H1 (cell line): ENCODE data around the gene NLK. TPM values are rescaled to one million over a fixed set of nuclear protein-coding genes. Genes with fewer than 3 reads are reported as not detected.

Source experiments
- CTCF ChIA-PET: fragments of 300-600 bp; sonication (Branson Sonifier 250); formaldehyde crosslinking; loops from one replicate; lab custom pipeline; 2021; ENCODE audit not compliant: partially characterized antibody; lab: Charles Lee
- POLR2A ChIA-PET: fragments of 300-600 bp; sonication (Branson Sonifier 250); formaldehyde crosslinking; loops from one replicate; lab custom pipeline; 2021; ENCODE audit warnings: inconsistent platforms; ENCODE audit not compliant: partially characterized antibody; lab: Charles Lee
- DNase-seq, 2 experiments: peaks; one replicate each; pipeline versions ENCODE4 v3.0.0 to v3.0.0-alpha.2; 2010 to 2022; ENCODE audit warnings: low spot score in 2 of 2, low read depth in 1 of 2, mixed read lengths in 1 of 2
- FAIRE-seq: peaks from 2 replicates; lab custom pipeline; 2011; peaks lifted over from hg19 to GRCh38; lab: Jason Lieb, UNC
- H2AFZ ChIP-seq: 2 replicates; pipeline ENCODE4 v1.8.1; 2012; ENCODE audit warnings: low read length, inconsistent platforms
- H2AK5ac ChIP-seq: 2 replicates; pipeline ENCODE4 v1.6.1; 2013; ENCODE audit warnings: low read depth, low read length
- H2BK120ac ChIP-seq: replicated peaks from 2 replicates; pipeline ENCODE3; 2013; ENCODE audit warnings: low read depth, low read length, inconsistent platforms
- H2BK12ac ChIP-seq: 2 replicates; pipeline ENCODE4 v1.6.1; 2013; ENCODE audit warnings: low read depth, low read length
- H2BK15ac ChIP-seq: 2 replicates; pipeline ENCODE4 v1.6.1; 2013; ENCODE audit warnings: low read length
- H2BK20ac ChIP-seq: 2 replicates; pipeline ENCODE4 v1.6.1; 2013; ENCODE audit warnings: low read length
- H2BK5ac ChIP-seq: 2 replicates; pipeline ENCODE4 v1.6.1; 2013; ENCODE audit warnings: low read depth, low read length
- H3K14ac ChIP-seq: 2 replicates; pipeline ENCODE4 v1.6.1; 2013; ENCODE audit warnings: inconsistent platforms; ENCODE audit not compliant: insufficient read length
- H3K18ac ChIP-seq: 2 replicates; pipeline ENCODE4 v1.6.1; 2013; ENCODE audit warnings: low read length; ENCODE audit errors: extremely low read depth
- H3K23ac ChIP-seq: 2 replicates; pipeline ENCODE4 v1.6.1; 2013; ENCODE audit warnings: inconsistent platforms; ENCODE audit not compliant: insufficient read length
- H3K23me2 ChIP-seq: 2 replicates; pipeline ENCODE4 v1.6.1; 2013; ENCODE audit warnings: low read depth, low read length
- H3K27ac ChIP-seq: 2 replicates; pipeline ENCODE4 v1.6.1; 2011; ENCODE audit warnings: low read depth, low read length, inconsistent platforms
- H3K27me3 ChIP-seq, 4 experiments: replicated peaks in 1 of 4; 1 replicate in 1 of 4; 2 replicates in 3 of 4; pipeline versions ENCODE4 v1.6.1 to v1.8.1; 2011 to 2013; ENCODE audit warnings: low read length in 3 of 4, mild to moderate bottlenecking in 3 of 4, inconsistent platforms in 2 of 4, mixed read lengths in 2 of 4, moderate library complexity in 1 of 4; ENCODE audit not compliant: control insufficient read depth in 3 of 4, insufficient read depth in 3 of 4; ENCODE audit errors: extremely low read depth in 1 of 4
- H3K36me3 ChIP-seq, 4 experiments: 2 replicates each; pipeline versions ENCODE4 v1.6.1 to v1.8.1; 2011 to 2013; ENCODE audit warnings: mild to moderate bottlenecking in 4 of 4, low read length in 3 of 4, moderate library complexity in 2 of 4, control low read depth in 1 of 4, inconsistent platforms in 1 of 4; ENCODE audit not compliant: insufficient read depth in 4 of 4, control insufficient read depth in 2 of 4
- H3K4ac ChIP-seq: replicated peaks from 2 replicates; pipeline ENCODE3; 2013; ENCODE audit warnings: low read length, low read depth, mixed read lengths, inconsistent platforms; ENCODE audit not compliant: insufficient read length
- H3K4me1 ChIP-seq, 4 experiments: replicated peaks in 1 of 4; 1 replicate in 1 of 4; 2 replicates in 3 of 4; pipeline versions ENCODE4 v1.6.1 to v1.8.1; 2011 to 2013; ENCODE audit warnings: low read length in 3 of 4, inconsistent platforms in 2 of 4, mixed read lengths in 1 of 4; ENCODE audit not compliant: insufficient read depth in 4 of 4, control insufficient read depth in 3 of 4
- H3K4me2 ChIP-seq, 2 experiments: 2 replicates each; pipeline versions ENCODE4 v1.6.1 to v1.8.1; 2011 to 2013; ENCODE audit warnings: low read depth in 2 of 2, low read length in 2 of 2, control low read depth in 1 of 2, inconsistent platforms in 1 of 2, mild to moderate bottlenecking in 1 of 2; ENCODE audit not compliant: insufficient read depth in 1 of 2
- H3K4me3 ChIP-seq, 4 experiments: fragments of 200-600, 300-600 bp in 1 of 4; sonication (generic), shearing (Covaris generic), sonication (Bioruptor Twin) in 1 of 4; 2 replicates each; pipeline versions ENCODE4 v1.5.1 to v1.8.1; 2011 to 2016; ENCODE audit warnings: low read length in 4 of 4, low read depth in 3 of 4, control low read depth in 2 of 4, inconsistent platforms in 2 of 4, mild to moderate bottlenecking in 2 of 4, mixed read lengths in 1 of 4, moderate library complexity in 1 of 4; ENCODE audit not compliant: insufficient read depth in 2 of 4; ENCODE audit errors: extremely low read depth in 1 of 4
- H3K56ac ChIP-seq: replicated peaks from 2 replicates; pipeline ENCODE3; 2013; ENCODE audit warnings: low read depth, mild to moderate bottlenecking, mixed read lengths, low read length, inconsistent platforms; ENCODE audit not compliant: insufficient read length
- H3K79me1 ChIP-seq: 2 replicates; pipeline ENCODE4 v1.6.1; 2013; ENCODE audit warnings: low read depth, low read length, control low read depth
- H3K79me2 ChIP-seq, 2 experiments: 2 replicates each; pipeline versions ENCODE4 v1.6.1 to v1.8.1; 2012 to 2013; ENCODE audit warnings: low read length in 2 of 2, mild to moderate bottlenecking in 2 of 2, inconsistent platforms in 1 of 2; ENCODE audit not compliant: insufficient read depth in 2 of 2, control insufficient read depth in 1 of 2
- H3K9ac ChIP-seq, 4 experiments: replicated peaks in 1 of 4; 1 replicate in 1 of 4; 2 replicates in 3 of 4; pipeline versions ENCODE4 v1.6.1 to v1.8.1; 2011 to 2013; ENCODE audit warnings: low read depth in 3 of 4, low read length in 3 of 4, control low read depth in 2 of 4, mild to moderate bottlenecking in 2 of 4, moderate library complexity in 2 of 4, inconsistent platforms in 1 of 4; ENCODE audit errors: extremely low read depth in 1 of 4
- H3K9me3 ChIP-seq, 2 experiments: 2 replicates each; pipeline versions ENCODE4 v1.6.1 to v1.8.1; 2012 to 2013; ENCODE audit warnings: mild to moderate bottlenecking in 2 of 2, moderate library complexity in 2 of 2, control low read depth in 1 of 2, inconsistent platforms in 1 of 2, low read depth in 1 of 2, low read length in 1 of 2, mixed read lengths in 1 of 2; ENCODE audit not compliant: insufficient read depth in 2 of 2
- H4K20me1 ChIP-seq, 2 experiments: replicated peaks in 1 of 2; 2 replicates each; pipeline versions ENCODE3 to v1.8.1; 2011 to 2013; ENCODE audit warnings: inconsistent platforms in 2 of 2, low read length in 2 of 2, mild to moderate bottlenecking in 1 of 2; ENCODE audit not compliant: insufficient read depth in 2 of 2, control insufficient read depth in 1 of 2
- H4K5ac ChIP-seq: 2 replicates; pipeline ENCODE4 v1.6.1; 2013; ENCODE audit warnings: low read length, low read depth, mixed read lengths, inconsistent platforms; ENCODE audit not compliant: insufficient read length
- H4K8ac ChIP-seq: 2 replicates; pipeline ENCODE4 v1.8.0; 2013; ENCODE audit warnings: mild to moderate bottlenecking, moderate library complexity, low read length, inconsistent platforms; ENCODE audit not compliant: insufficient read depth; ENCODE audit errors: extremely low read depth
- H4K91ac ChIP-seq: replicated peaks from 2 replicates; pipeline ENCODE3; 2013; ENCODE audit warnings: low read length, mixed read lengths, inconsistent platforms; ENCODE audit not compliant: insufficient read length
- CBX5 ChIP-seq: fragments of 300-800, 300-1000 bp; sonication (generic); IDR thresholded peaks from 2 replicates; pipeline ENCODE4 v1.7.1; 2016; ENCODE audit warnings: antibody characterized with exemption, low read length, low read depth
- EGR1 ChIP-seq: IDR thresholded peaks from 2 replicates; pipeline ENCODE4 v1.6.1; 2011; ENCODE audit warnings: low read depth, low read length, borderline replicate concordance
- JUND ChIP-seq: IDR thresholded peaks from 2 replicates; pipeline ENCODE4 v1.6.1; 2011; ENCODE audit warnings: mild to moderate bottlenecking, improper control_type of control experiment, low read length
- POLR2A ChIP-seq, 2 experiments: IDR thresholded peaks; 1 replicate in 1 of 2; 2 replicates in 1 of 2; pipeline ENCODE4 v1.6.1; 2011; ENCODE audit warnings: low read depth in 2 of 2, low read length in 2 of 2, mild to moderate bottlenecking in 2 of 2; ENCODE audit errors: control extremely low read depth in 1 of 2
- POU5F1 ChIP-seq: IDR thresholded peaks from 2 replicates; pipeline ENCODE4 v1.6.1; 2011; ENCODE audit warnings: low read depth, mild to moderate bottlenecking, low read length, moderate library complexity
- SRF ChIP-seq: IDR thresholded peaks from 2 replicates; pipeline ENCODE4 v1.6.1; 2011; ENCODE audit warnings: mild to moderate bottlenecking, low read depth, low read length, moderate library complexity
- TAF7 ChIP-seq: optimal IDR thresholded peaks from 2 replicates; pipeline ENCODE3; 2011; ENCODE audit warnings: low read depth, mild to moderate bottlenecking, inconsistent platforms, low read length, moderate library complexity, borderline replicate concordance
- TEAD4 ChIP-seq: IDR thresholded peaks from 2 replicates; pipeline ENCODE4 v1.6.1; 2012; ENCODE audit warnings: low read depth, low read length, inconsistent platforms, mixed read lengths
- WGBS, 2 experiments: shearing (Covaris generic) in 1 of 2; methylation state at CpG; one replicate each; pipeline versions ENCODE4 v1.1.6 to v1.1.7; 2013 to 2015; ENCODE audit warnings: low lambda C conversion rate in 2 of 2, mixed read lengths in 2 of 2, inconsistent platforms in 1 of 2, low coverage in 1 of 2, missing lambda C conversion rate in 1 of 2; ENCODE audit not compliant: insufficient replicate concordance in 2 of 2, insufficient coverage in 1 of 2, insufficient read length in 1 of 2; ENCODE audit errors: extremely low coverage in 1 of 2, missing lambda C conversion rate in 1 of 2; 5-methylcytosine and 5-hydroxymethylcytosine counted together
- polyA plus RNA-seq, 7 experiments: library from polyadenylated mRNA; depleted of rRNA in 3 of 7; stranded (reverse) in 5 of 7; unstranded in 2 of 7; fragments of >200 nt in 5 of 7; fragments of 200-250 nt in 2 of 7; gene quantifications; 1 replicate in 5 of 7; 2 replicates in 1 of 7; 4 replicates in 1 of 7; pipeline versions ENCODE4 v1.2.1 to v1.2.3, GENCODE V29; 2011 to 2013; ENCODE audit warnings: missing spikeins in 2 of 7, mixed read lengths in 2 of 7
- total RNA-seq: library from RNA; stranded (reverse); fragmentation: NEBNext Ultra II Directional; extraction: Animal tissue kit (Norgen Biotek cat#: 25700); gene quantifications from 2 replicates; pipeline ENCODE4 v1.2.1, GENCODE V29; 2021
- TF ChIP-seq, protein P1 (sequence below): IDR thresholded peaks from 2 replicates; pipeline ENCODE4 v1.6.1; 2011; ENCODE audit warnings: low read depth, mild to moderate bottlenecking, low read length; ENCODE audit not compliant: insufficient read depth

NLK gene
- total and polyA plus RNA-seq, 2 of the 8 experiments (the other 6 are each of a cell fraction or from before 2014, with no cell fraction given), result 30.8 to 49.9 TPM

DNA sequence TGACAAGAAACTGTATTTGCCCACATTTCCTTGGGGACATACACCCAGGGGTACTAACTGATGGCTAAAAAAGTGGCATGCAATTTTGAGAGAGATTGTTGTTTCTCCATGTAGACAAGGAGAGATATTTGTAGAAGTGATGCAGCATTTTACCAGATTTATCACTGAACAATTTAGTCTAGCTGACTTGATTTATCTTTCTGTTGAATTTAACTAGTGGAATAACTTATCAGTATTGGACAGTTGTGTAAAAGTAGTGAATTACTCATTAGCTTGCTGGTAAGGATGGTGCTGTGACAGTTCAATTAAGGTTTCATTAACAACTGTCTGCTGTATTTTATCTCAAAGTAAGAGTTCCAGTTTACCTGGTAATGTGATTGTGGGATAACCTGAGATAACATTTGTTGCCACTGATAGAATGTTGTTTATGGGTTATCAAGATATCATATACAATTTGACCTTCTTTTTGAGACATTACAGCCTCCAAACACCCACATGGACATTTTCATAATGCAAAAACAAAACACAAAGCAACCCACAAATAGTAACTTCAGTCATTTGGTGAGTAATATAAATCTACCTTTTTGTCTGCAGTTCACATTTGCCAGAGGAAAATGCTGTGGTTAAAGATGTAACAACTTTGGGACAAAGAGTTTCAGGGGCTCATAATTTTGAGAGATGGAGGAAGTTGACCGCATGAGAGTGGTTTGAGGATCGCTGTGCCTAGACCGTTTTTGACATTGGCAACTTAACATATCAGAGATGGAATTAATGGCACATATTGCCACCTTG, 3.8 kb downstream of the NLK start:
- Histone ChIP-seq H3K4me2 (no peak overlapping the region; a peak in 2 of 4 replicates), H4K20me1 (peaks cover 7 to 9% of the 10 kb centered on the region in 2 experiments), H3K36me3 (peaks cover 0 to 15% (median 0%) of the 10 kb centered on the region in 4 experiments; a peak in 1 of 8 replicates), H2AFZ (no peak overlapping the region), H3K9me3 (no peaks in the 10 kb centered on the region), H2BK20ac (no peak overlapping the region), H3K23ac (no peak overlapping the region), H2BK12ac (no peak overlapping the region), H3K79me1 (peaks cover 2% of the 10 kb centered on the region; the same call in 1 of the 2 replicates), H3K14ac (no peak overlapping the region), H4K91ac (no peak overlapping the region), H3K27ac (no peak overlapping the region), H3K56ac (no peak overlapping the region), H2BK120ac (no peak overlapping the region), H4K8ac (no peak overlapping the region), H3K79me2 (peaks cover 29 to 92% of the 10 kb centered on the region in 2 experiments), H3K4ac (no peak overlapping the region), H2AK5ac (no peak overlapping the region), H3K4me1 (peaks cover 0 to 16% (median 7%) of the 10 kb centered on the region in 4 experiments; a peak in 5 of 7 replicates), H3K4me3 (peak overlapping the region in 1 of 4 experiments; percentile 85; a peak in 1 of 8 replicates), H4K5ac (no peak overlapping the region), H2BK15ac (no peak overlapping the region), H3K9ac (no peak overlapping the region), H3K23me2 (peaks cover 7% of the 10 kb centered on the region; the same call in 1 of the 2 replicates), H2BK5ac (no peak overlapping the region), H3K18ac (no peak overlapping the region), H3K27me3 (no peaks in the 10 kb centered on the region)
- CTCF ChIA-PET, result no interaction called here
- POLR2A ChIA-PET, result no interaction called here
- no peak for DNase-seq
- FAIRE-seq, result no peak
- TF ChIP-seq TAF7 (no peak), POLR2A (IDR thresholded peaks at IDR 0.05; ENCODE audit: control extremely low read depth in 1 of 2, low read depth in 2 of 2, low read length in 2 of 2) (no peak), TEAD4 (no peak), POU5F1 (no peak), CBX5 (no peak), JUND (no peak), SRF (no peak), EGR1 (no peak)
- TF ChIP-seq, protein P1, sequence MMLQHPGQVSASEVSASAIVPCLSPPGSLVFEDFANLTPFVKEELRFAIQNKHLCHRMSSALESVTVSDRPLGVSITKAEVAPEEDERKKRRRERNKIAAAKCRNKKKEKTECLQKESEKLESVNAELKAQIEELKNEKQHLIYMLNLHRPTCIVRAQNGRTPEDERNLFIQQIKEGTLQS, result no peak
- 90% methylated on average over 3 of the region's 3 CpGs; no CpG with 5 or more reads in 1 of the 2 experiments for whole genome bisulfite sequencing, 2 experiments
